GM21515 (cell line): Measurements from ENCODE around the gene SSR2.
A peak's percentile ranks its signal among the peaks of the same experiment; 100 is the strongest.
"Not testable (repeated sequence)": the region's sequence is repeated elsewhere in the genome, so short reads cannot be mapped to it uniquely, and the experiment has no call there.

Experiments
- ATAC-seq: cut with Tn5 transposase; IDR thresholded peaks from one replicate; pipeline ENCODE4 v1.9.1; 2021; ENCODE audit not compliant: unreplicated experiment

Gene SSR2

GRCh38 chr1:156048663-156049258, 28.0 kb upstream of the SSR2 start:
- no peak for ATAC-seq

DNA sequence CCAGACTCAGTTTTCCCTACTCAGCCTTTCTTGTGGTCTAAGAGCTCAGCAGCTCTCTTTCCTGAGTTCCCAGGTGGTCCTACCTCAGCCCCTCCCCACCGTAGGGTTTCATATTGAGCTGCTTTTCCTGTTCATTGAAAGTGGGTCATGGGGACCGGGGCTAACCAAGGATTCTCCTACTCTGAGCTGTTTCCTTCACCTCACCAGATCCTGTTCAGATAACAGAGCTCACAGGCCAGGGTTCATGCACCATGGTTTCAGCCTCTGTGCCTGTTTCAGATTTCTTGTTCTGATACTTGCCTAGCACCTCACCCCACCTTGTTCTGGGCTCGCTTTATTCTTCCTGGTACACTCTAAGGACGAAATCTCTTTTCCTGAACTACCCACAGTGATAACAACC, 24.3 kb upstream of the SSR2 start:
- no peak for ATAC-seq

GRCh38 chr1:156042828-156043227, 22.1 kb upstream of the SSR2 start:
- no peak for ATAC-seq

DNA sequence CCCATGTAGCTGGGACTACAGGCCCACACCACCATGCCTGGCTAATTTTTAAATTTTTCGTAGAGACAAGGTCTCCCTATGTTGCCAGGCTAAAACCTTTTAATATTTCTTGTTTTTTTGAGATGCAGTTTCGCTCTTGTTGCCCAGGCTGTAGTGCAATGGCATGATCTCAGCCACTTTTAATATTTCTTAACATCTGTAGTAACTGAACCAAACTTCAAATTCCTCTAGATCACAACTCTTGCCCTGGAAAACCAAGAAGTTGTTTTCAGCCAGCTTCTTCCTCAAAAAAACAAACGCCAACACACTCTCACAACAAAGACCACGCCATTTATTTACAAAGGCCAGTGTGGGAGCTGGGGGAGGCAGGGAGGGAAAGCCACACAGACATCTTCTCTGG, 14.2 kb upstream of the SSR2 start:
- ATAC-seq = not testable (repeated sequence)

DNA sequence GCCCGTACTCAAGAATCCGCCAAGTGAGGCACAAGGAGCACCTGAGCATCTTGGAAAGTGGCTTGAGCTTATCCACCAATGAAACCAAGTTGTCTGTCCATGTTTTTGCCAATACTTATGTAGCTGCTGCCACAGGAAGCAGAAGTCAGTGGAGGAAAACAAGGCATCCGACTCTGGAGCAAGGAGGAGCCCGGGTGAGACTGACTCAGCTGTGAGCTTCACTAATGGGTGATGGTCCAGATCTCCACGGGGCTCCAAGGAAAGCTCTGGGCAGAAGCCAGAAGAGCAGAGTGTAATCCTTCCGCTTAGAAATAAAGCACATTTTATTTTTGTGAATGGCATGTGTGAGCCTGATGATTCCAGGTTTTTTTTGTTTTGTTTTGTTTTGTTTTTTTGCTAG, 12.3 kb upstream of the SSR2 start:
- ATAC-seq = no peak

DNA sequence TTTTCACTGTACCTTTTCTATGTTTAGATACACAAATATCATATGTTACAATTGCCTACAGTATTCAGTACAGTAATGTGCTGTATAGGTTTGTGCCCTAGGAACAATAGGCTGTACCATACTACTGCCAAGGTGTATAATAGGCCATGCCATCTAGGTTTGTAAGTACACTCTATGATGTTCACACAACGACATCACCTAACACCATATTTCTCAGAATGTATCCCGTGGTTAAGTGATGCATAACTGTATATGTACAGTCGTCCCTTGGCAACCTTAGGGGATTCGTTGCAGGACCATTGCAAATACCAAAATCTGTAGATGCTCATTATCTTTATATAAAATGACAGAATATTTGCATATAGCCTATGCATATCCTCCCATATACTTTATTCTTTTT, 5.8 kb upstream of the SSR2 start:
- no peak for ATAC-seq

GRCh38 chr1:156025876-156026275, 5.1 kb upstream of the SSR2 start:
- no peak for ATAC-seq

- no peak for ATAC-seq
Measured at GRCh38 chr1:156024801-156025200, 4.0 kb upstream of the SSR2 start.

GRCh38 chr1:156021954-156022353, 1.2 kb upstream of the SSR2 start:
- ATAC-seq = no peak

GRCh38 chr1:156021093-156021428, 310 bp upstream of the SSR2 start:
- ATAC-seq = no peak

GRCh38 chr1:156019946-156020292, 832 bp downstream of the SSR2 start:
- ATAC-seq = no peak

- ATAC-seq = no peak
Measured at GRCh38 chr1:156014829-156015228, 5.9 kb downstream of the SSR2 start.

DNA sequence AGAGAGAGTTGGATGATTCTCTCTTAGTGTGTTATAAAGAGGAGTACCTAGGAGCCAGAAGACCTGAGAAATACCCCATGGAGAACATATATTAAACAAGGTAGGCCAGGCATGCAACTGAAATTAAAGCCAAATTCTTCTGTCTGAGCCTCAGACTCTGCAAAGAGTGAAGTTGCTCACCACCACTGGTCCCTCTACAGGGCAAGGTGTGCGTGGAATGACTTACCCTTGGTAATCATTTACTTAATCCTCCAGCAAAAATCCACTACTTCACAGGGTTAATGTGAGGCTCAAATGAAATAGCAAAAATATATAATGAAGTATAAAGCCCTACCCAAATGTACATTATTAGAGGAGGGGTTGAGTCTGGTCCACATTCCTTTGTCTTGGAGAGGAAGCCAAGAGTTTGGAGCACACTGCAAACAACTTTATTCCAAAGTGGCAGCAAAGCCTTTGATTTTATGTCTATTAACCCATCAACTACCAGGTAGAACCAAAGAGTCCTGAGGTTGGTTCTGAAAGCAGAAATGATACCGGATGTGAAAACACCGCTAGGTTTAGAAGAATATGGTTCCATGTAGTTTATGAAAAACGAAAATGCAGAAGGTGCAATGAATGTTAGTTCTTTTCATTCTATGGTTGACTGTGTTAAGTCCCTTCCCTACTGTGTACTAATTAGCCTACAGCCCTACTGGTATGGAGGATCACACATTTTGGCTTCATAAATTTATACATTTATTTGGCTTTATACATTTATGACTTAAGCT, 8.5 kb downstream of the SSR2 start:
- ATAC-seq = peak; percentile 77

DNA sequence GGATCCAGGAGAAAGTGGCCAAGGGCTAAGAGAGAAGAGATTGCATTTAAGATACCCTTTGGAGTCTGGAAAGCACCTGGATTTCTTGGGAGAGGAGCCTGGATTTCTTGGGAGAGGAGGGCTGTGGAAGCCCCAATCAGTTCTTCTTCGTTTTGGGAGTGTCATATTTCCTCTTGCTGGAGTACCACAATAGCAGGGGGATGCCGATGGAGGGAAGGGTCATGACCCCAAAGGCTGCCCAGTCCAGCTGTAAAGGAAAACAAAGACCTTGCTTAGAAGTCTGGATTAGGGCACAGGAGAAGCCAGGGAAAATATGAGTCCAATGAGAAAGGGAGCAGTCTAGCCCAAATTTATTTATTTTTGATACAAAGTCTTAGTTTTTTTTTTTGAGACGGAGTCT, 11.3 kb downstream of the SSR2 start:
- ATAC-seq = no peak

GRCh38 chr1:156006666-156007376, 13.9 kb downstream of the SSR2 start:
- no peak for ATAC-seq

DNA sequence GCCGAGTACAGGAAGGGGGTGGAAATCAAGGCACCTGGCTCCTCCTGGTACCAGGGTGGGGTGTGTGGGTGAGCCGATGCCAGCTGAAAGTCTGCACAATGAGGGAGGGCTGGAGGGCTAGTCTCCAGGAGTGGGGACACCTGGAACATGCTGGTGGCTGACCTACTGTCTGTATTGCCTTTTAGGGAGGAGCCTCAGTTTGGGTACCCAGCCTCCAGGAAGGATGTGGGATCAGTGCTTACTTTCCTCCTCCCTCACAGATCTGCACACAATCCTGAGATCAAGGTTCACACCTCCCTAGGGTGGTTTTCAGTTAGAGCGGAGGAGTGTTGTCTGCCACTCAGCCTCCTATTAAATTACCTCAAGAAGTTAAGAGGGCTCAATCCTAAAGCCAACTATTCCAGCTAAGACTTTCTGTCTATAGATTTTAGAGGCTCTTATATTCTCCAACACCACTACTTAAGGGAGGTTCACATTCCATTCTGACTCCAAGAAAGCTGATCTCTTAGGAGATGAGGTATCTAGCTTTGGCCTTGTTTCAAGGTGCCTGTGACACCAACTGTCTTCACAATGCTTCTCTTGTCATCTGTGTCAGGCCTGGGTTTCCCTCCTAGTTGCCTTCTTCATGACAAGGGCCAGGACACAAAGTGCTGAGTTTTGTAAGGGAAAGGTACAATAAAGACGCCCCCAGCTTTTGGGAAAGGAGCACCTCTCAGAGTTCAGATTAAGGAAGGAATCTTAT, 15.7 kb downstream of the SSR2 start:
- no peak for ATAC-seq

- no peak for ATAC-seq
Measured at GRCh38 chr1:156003923-156004188, 16.9 kb downstream of the SSR2 start.

DNA sequence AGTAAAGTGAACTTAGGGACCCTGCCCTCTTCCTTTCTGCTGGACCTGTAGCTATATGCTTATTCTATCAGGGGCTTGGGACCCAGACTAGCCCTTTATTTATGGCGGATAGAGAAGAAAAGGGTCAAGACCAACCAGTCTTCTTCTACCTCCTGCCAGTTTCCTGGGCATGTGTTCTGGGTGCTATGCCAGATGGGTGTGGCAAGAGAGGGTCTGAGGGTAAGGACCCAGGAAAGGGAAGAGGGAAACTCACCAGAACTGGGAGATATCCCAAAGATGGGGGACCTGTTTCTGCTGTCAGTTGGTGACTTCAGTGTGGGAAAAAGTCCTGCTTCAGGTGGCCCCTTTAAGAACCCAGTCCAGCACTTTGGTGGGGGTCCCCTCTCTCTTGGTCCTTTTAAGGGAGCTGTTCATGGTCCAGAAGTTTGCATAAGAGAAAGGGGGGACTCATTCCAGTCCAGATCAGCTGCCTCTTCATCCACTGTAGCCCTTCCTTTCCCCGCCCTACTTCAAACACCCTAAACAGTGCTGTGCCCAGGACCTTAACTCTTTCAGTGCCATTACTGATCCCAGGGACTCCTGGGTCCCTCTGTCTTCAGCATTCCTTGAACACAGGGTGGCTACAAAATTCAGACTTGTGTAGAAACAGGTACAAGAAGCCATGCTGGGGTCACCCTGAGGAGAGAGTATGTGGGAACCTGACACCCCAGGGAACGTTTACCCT, 18.4 kb downstream of the SSR2 start:
- no peak for ATAC-seq

DNA sequence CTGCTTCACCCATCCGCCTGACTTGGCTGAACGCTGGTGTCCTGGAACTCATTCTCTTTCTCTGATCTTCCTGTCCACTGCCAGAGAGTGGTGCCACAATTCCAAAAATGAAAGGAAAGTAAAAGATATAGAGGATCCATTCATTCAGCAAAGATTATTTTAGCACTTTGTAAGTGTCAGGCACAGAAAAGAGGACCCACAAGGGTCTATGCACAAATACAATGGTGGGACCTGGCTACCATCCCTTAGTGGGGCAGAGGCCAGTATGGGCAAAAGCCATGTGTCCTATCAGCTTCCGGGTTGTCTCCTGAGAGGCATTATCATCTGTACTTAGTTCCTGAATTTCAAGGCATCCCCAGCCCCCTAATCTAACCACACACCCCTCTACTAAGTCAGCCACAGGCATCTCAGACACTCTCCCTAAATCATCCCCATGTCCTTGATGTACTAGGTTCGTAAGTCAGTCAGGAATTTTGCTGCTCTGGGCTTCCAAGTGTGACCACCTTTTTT, 19.0 kb downstream of the SSR2 start:
- ATAC-seq = no peak

- ATAC-seq = no peak
Measured at GRCh38 chr1:156001021-156001661, 19.6 kb downstream of the SSR2 start.

DNA sequence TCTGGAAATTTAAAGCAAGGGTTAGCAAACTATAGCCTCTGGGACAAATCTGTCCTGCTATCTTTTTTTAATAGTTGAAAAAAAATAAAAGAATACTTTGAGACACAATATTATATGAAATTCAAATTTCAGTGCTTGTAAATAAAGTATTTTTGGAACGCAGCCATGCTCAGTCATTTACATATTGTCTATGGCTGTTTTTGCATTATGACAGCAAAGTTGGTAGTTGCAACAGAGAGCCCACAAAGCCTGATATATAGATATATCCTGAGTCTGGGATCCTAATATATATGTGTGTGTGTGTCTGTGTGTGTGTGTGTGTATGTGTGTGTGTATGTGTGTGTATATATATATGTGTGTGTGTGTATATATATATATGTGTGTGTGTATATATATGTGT, 20.8 kb downstream of the SSR2 start:
- ATAC-seq = no peak
